ENCODE measurements around the gene ELOA2.
"Not testable (repeated sequence)": the region's sequence is repeated elsewhere in the genome, so short reads cannot be mapped to it uniquely, and the experiment has no call there.

Gene ELOA2

DNA sequence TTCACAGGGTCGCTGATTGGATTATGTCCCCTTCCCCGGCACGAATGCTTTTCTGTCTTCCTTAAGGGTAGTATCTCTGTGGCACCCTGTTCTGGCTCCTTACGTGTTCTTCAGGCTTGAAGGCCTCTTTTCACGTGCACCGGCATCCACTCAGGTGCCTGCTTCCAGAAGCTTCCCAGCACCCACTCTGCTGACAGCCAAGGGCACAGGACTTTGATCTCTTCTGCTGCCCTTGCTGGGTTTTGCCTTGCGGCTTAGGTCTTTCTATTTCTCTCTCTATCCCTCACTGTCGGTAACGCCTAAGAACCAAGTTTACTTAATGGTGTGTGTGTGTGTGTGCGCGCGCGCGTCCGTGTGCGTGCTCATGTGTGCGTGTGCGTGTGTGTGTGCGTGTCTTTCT lies 14.7 kb downstream of the ELOA2 start:
- not testable (repeated sequence) for DNase-seq (ENCODE audit: low read depth)

DNA sequence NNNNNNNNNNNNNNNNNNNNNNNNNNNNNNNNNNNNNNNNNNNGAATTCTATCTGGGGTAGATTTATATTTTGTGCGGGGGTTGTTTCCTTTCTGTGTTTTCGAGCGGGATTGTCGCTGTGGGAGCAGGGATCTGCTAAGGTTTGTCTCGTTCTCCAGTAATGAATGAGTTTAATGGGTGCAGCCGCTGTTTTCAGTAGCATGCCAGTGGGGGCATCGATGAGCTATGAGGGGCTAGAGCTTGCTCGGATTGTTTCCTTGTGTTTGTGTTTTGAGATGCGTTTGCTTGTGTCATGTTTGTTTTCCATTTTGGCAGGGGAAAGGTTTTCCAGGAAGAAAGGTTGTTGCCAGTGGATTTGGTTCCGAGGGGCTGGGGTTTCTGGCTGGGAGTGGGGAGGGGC lies 15.6 kb downstream of the ELOA2 start:
- not testable (repeated sequence) for DNase-seq (ENCODE audit: low read depth)

Data from stromal cell of bone marrow (primary cell).